ENCODE results near the gene ANAPC2.

DNA sequence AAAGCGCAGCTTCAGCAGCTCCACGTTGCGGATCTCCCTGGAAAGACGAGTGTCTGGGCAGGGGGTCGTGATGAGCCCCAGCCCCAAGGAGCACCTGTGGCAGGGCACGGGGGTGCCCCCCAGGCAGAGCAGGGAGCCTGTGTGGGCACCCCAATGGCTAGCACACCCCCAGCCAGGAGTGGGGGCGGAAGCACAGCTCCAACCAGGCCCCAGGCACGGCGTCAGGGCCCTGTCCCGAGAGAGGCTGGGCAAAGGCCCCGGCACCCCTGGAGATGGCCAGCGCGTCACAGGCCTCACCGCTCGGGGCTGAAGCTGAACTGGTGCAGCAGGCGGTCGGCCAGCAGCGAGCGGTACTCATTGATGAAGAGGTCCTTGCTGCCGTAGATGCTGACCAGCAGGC lies 7.9 kb downstream of the ANAPC2 start:
- TF ChIP-seq, protein P1, sequence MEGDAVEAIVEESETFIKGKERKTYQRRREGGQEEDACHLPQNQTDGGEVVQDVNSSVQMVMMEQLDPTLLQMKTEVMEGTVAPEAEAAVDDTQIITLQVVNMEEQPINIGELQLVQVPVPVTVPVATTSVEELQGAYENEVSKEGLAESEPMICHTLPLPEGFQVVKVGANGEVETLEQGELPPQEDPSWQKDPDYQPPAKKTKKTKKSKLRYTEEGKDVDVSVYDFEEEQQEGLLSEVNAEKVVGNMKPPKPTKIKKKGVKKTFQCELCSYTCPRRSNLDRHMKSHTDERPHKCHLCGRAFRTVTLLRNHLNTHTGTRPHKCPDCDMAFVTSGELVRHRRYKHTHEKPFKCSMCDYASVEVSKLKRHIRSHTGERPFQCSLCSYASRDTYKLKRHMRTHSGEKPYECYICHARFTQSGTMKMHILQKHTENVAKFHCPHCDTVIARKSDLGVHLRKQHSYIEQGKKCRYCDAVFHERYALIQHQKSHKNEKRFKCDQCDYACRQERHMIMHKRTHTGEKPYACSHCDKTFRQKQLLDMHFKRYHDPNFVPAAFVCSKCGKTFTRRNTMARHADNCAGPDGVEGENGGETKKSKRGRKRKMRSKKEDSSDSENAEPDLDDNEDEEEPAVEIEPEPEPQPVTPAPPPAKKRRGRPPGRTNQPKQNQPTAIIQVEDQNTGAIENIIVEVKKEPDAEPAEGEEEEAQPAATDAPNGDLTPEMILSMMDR (IDR thresholded peaks at IDR 0.05) = no peak
- TF ChIP-seq POLR2A (IDR thresholded peaks at IDR 0.05) = no peak

Data from suprapubic skin (tissue), 3 donors.